Measurements from ENCODE around the gene TMEM145.

- TF ChIP-seq EZH2 (IDR thresholded peaks at IDR 0.05; ENCODE audit: borderline replicate concordance, low read depth, low read length, poor library complexity, severe bottlenecking) (no peak), CTCF (conservative IDR thresholded peaks at IDR 0.05; ENCODE audit: low read depth, low read length) (no peak)
Observed at GRCh38 chr19:42326969-42327368, 13.9 kb downstream of the TMEM145 start.

All from A673 (cell line).